Measurements from ENCODE around the gene PPIG.

DNA sequence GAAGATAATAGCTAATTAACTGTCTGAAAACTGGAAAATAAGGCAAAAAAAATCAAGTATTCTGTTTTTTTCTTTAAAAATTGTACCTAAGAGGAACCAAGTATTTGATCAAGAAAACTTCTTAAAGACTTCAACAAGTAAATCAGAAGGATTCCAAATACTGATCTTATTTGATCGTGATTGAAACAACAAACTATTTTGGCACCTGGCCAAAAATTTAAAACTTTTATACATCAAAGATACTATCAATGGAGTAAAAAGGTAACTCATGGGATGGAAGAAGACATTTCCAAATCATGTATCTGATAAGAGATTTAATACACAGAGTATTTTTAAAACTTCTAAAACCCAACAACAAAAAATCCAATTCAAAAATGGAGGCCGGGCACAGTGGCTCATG lies 63.3 kb downstream of the PPIG start:
- TF ChIP-seq CTCF (IDR thresholded peaks at IDR 0.05): no peak
- no peak for TF ChIP-seq POLR2A (IDR thresholded peaks at IDR 0.05)

Measured in adrenal gland (tissue), 5 donors.